Measurements from ENCODE around the gene ZPR1.

Gene ZPR1

GRCh38 chr11:116790167-116791001 lies 2.6 kb upstream of the ZPR1 start:
- no peak for TF ChIP-seq CTCF (conservative IDR thresholded peaks at IDR 0.05; ENCODE audit: low read depth)
- ChIA-PET POLR2A (ENCODE audit: low non-redundant PET) (interaction anchor here (0.6 kb wide), 1 partner anchor 15 kb away, joined by 6 read pairs; no protein-coding TSS in a partner anchor), CTCF (interaction anchor here (0.5 to 2.2 kb wide), 4 partner anchors 46 to 373 kb away, joined by 3 to 8 read pairs (median 5); no protein-coding TSS in a partner anchor)
- no peak for DNase-seq (ENCODE audit: low spot score)
- H3K27ac ChIP-seq, result no peak overlapping the region

- ChIA-PET POLR2A (ENCODE audit: low non-redundant PET) (no interaction called here), CTCF (interaction anchor here (1.4 kb wide), 1 partner anchor 47 kb away, joined by 5 read pairs; no protein-coding TSS in a partner anchor)
- TF ChIP-seq CTCF (conservative IDR thresholded peaks at IDR 0.05; ENCODE audit: low read depth), result no peak
- peak overlapping the region; percentile 58; the same call in 1 of the 2 replicates for H3K27ac ChIP-seq
- no peak for DNase-seq (ENCODE audit: low spot score)
These were observed 1.2 kb upstream of the ZPR1 start for GRCh38 chr11:116788975-116789374.

GRCh38 chr11:116788534-116788933 lies 711 bp upstream of the ZPR1 start:
- no peak for DNase-seq (ENCODE audit: low spot score)
- POLR2A ChIA-PET (ENCODE audit: low non-redundant PET), result interaction anchor here (0.6 kb wide), 1 partner anchor 317 kb away, joined by 3 read pairs; no protein-coding TSS in a partner anchor
- CTCF ChIA-PET, result interaction anchor here (1.2 to 1.4 kb wide), 2 partner anchors 47 to 92 kb away, joined by 5 read pairs; no protein-coding TSS in a partner anchor
- H3K27ac ChIP-seq, result peak overlapping the region; percentile 58
- no peak for TF ChIP-seq CTCF (conservative IDR thresholded peaks at IDR 0.05; ENCODE audit: low read depth)

GRCh38 chr11:116787436-116787785 lies 412 bp downstream of the ZPR1 start:
- POLR2A ChIA-PET (ENCODE audit: low non-redundant PET), result no interaction called here
- CTCF ChIA-PET, result interaction anchor here (0.5 to 1.2 kb wide), 4 partner anchors 16 to 308 kb away, joined by 3 to 5 read pairs (median 4); no protein-coding TSS in a partner anchor

GRCh38 chr11:116786966-116787365 lies 857 bp downstream of the ZPR1 start:
- CTCF ChIA-PET, result interaction anchor here (0.7 to 0.9 kb wide), 2 partner anchors 49 to 309 kb away, joined by 3 to 4 read pairs; no protein-coding TSS in a partner anchor
- no peak for TF ChIP-seq CTCF (conservative IDR thresholded peaks at IDR 0.05; ENCODE audit: low read depth)
- DNase-seq (ENCODE audit: low spot score), result no peak
- POLR2A ChIA-PET (ENCODE audit: low non-redundant PET), result no interaction called here
- peak overlapping the region; percentile 58; the same call in 1 of the 2 replicates for H3K27ac ChIP-seq

More at GRCh38 chr11:116787436-116787785, 412 bp downstream of the ZPR1 start:
- no peak for DNase-seq (ENCODE audit: low spot score)
- H3K27ac ChIP-seq, result peak overlapping the region; percentile 58
- no peak for TF ChIP-seq CTCF (conservative IDR thresholded peaks at IDR 0.05; ENCODE audit: low read depth)

- CTCF ChIA-PET, result no interaction called here
- TF ChIP-seq CTCF (conservative IDR thresholded peaks at IDR 0.05; ENCODE audit: low read depth), result no peak
- DNase-seq (ENCODE audit: low spot score), result no peak
- POLR2A ChIA-PET (ENCODE audit: low non-redundant PET), result no interaction called here
- no peak overlapping the region for H3K27ac ChIP-seq
These were observed 1.5 kb downstream of the ZPR1 start for GRCh38 chr11:116786326-116786725.

Data from RWPE1 (cell line).